ENCODE data around the gene UQCRFS1. TPM values are rescaled to one million over a fixed set of nuclear protein-coding genes. Genes with fewer than 3 reads are reported as not detected.

UQCRFS1 gene
- total RNA-seq, 1 experiment from 2014 or later: 35.2 TPM

DNA sequence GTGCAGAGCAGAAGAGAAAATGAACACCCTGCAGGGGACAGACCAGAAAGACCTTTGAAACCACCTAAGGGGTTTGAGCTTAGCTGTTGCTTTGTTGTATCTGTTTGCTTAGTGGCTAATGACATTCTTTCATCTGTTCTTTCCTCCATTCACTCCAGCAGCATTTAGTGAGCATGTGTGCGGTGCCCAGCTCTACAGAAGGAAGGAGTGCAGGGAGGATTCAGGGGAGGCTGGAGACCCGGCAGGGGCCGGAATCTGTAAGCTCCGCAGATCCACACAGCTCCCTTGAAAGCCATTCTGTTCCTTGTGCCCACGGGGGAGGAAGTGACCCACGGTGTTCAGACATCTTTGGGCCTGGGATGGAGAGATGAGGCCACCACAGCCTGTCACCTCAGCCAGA, 27.5 kb downstream of the UQCRFS1 start:
- Histone ChIP-seq H3K36me3 (ENCODE audit: low read depth) (no peaks in the 10 kb centered on the region), H3K27me3 (ENCODE audit: insufficient read depth, low read depth) (peaks cover 97% of the 10 kb centered on the region), H4K20me1 (ENCODE audit: insufficient read depth) (no peaks in the 10 kb centered on the region), H2AFZ (no peak overlapping the region), H3K79me2 (ENCODE audit: low read depth) (no peaks in the 10 kb centered on the region), H3K4me3 (no peak overlapping the region), H3K9me3 (ENCODE audit: insufficient read depth, low read depth) (no peaks in the 10 kb centered on the region), H3K4me1 (replicated peaks; ENCODE audit: insufficient read depth) (no peaks in the 10 kb centered on the region), H3K27ac (no peak overlapping the region), H3K4me2 (no peak overlapping the region), H3F3A (ENCODE audit: insufficient read depth, low read depth) (no peaks in the 10 kb centered on the region), H3K9me2 (ENCODE audit: insufficient read depth) (no peaks in the 10 kb centered on the region; the same call in 1 of the 2 replicates)
- no TSS peak for BruUV-seq (replicated peaks)
- CTCF ChIA-PET: no interaction called here
- intact Hi-C loops (cut with micrococcal nuclease; ENCODE audit: unreplicated experiment): no loop called here
- TF ChIP-seq EZH2 (IDR thresholded peaks at IDR 0.05; ENCODE audit: low read depth): no peak
- POLR2A ChIA-PET (ENCODE audit: unreplicated experiment): no interaction called here
- DNase-seq: no peak

DNA sequence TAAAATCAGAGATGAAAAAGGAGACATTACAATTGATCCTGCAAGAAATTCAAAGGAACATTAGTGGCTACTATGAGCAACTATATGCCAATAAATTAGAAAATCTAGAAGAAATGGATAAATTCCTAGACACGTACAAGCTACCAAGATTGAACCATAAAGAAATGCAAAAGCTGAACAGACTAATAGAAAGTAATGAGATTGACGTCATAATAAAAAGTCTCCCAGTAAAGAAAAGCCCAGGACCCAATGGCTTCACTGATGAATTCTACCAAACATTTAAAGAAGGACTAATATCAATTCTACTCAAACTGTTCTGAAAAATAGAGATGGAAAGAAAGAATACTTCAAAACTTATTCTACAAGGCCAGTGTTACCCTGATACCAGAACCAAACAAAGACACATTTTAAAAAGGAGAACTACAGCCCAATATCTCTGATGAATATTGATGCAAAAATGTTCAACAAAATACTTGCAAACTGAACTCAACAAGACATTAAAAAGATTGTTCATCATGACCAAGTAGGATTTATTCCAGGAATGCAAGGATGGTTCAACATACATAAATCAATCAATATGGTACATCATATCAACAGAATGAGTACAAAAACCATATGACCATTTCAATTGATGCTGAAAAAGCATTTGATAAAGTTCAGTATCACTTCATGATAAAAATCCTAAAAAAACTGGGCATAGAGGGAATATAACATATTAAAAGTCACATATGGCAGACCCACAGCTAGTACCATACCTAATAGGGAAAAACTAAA, 35.8 kb downstream of the UQCRFS1 start:
- no TSS peak for BruUV-seq (replicated peaks)
- Histone ChIP-seq H3K79me2 (ENCODE audit: low read depth) (no peaks in the 10 kb centered on the region), H4K20me1 (ENCODE audit: insufficient read depth) (no peaks in the 10 kb centered on the region), H3K27ac (no peak overlapping the region), H3K36me3 (ENCODE audit: low read depth) (no peaks in the 10 kb centered on the region), H3K9me2 (ENCODE audit: insufficient read depth) (no peaks in the 10 kb centered on the region; the same call in 1 of the 2 replicates), H3K4me2 (no peak overlapping the region), H3K4me3 (no peak overlapping the region), H2AFZ (no peak overlapping the region), H3K4me1 (replicated peaks; ENCODE audit: insufficient read depth) (no peaks in the 10 kb centered on the region), H3K27me3 (ENCODE audit: insufficient read depth, low read depth) (peaks cover 16% of the 10 kb centered on the region), H3F3A (ENCODE audit: insufficient read depth, low read depth) (no peaks in the 10 kb centered on the region), H3K9me3 (ENCODE audit: insufficient read depth, low read depth) (peaks cover 7% of the 10 kb centered on the region; the same call in 1 of the 2 replicates)
- intact Hi-C loops (cut with micrococcal nuclease; ENCODE audit: unreplicated experiment): no loop called here
- POLR2A ChIA-PET (ENCODE audit: unreplicated experiment): no interaction called here
- TF ChIP-seq EZH2 (IDR thresholded peaks at IDR 0.05; ENCODE audit: low read depth): no peak
- TF ChIP-seq CTCF (conservative IDR thresholded peaks at IDR 0.05): no peak
- DNase-seq: no peak
- CTCF ChIA-PET: no interaction called here

DNA sequence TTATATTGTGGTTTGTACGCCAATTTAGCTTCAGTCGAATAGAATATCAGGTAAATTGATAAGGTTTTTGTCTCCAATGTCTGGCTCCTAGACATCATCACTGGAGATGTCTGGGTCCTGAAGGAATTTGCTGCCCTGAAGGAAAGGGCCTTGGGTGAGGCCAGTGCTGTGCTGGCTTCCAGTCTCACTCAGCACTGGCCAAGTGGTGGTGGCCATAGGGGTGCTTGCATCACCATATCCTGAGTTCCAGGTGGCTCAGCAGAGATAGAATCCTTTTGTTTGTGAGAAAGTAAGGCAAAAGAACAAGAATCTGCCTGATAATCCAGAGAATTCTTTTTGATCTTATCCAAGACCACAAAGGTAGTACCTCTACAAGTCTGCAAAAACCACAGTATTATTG, 39.1 kb downstream of the UQCRFS1 start:
- TF ChIP-seq CTCF (conservative IDR thresholded peaks at IDR 0.05) (no peak), EZH2 (IDR thresholded peaks at IDR 0.05; ENCODE audit: low read depth) (no peak)
- Histone ChIP-seq H4K20me1 (ENCODE audit: insufficient read depth) (no peaks in the 10 kb centered on the region), H3K9me3 (ENCODE audit: insufficient read depth, low read depth) (peaks cover 7% of the 10 kb centered on the region; the same call in 1 of the 2 replicates), H3K4me2 (no peak overlapping the region), H3K27ac (no peak overlapping the region), H2AFZ (no peak overlapping the region), H3K4me1 (replicated peaks; ENCODE audit: insufficient read depth) (no peaks in the 10 kb centered on the region), H3K27me3 (ENCODE audit: insufficient read depth, low read depth) (no peaks in the 10 kb centered on the region), H3K79me2 (ENCODE audit: low read depth) (no peaks in the 10 kb centered on the region), H3K9me2 (ENCODE audit: insufficient read depth) (no peaks in the 10 kb centered on the region), H3F3A (ENCODE audit: insufficient read depth, low read depth) (no peaks in the 10 kb centered on the region), H3K4me3 (no peak overlapping the region), H3K36me3 (ENCODE audit: low read depth) (no peaks in the 10 kb centered on the region)
- BruUV-seq (replicated peaks): no TSS peak
- intact Hi-C loops (cut with micrococcal nuclease; ENCODE audit: unreplicated experiment): no loop called here
- ChIA-PET CTCF (no interaction called here), POLR2A (ENCODE audit: unreplicated experiment) (no interaction called here)
- no peak for DNase-seq

DNA sequence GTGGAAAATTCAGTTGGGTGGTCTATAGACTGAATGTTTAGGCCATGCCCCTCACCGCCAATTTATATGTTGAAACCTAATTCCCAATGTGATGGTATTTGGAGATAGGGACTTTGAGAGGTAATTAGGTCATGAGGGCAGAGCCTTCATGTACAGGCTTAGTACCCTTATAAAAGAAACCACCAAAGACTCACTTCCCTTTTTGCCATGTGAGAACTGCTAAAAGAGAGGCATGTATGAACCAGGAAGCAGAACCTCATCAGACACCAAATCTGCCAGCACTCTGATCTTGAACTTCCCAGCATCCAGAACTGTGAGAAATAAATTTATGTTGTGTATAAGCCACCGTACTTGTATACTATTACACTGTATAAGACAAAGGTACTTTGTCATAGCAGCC, 40.6 kb downstream of the UQCRFS1 start:
- H3K4me2 ChIP-seq: no peak overlapping the region
- intact Hi-C loops (cut with micrococcal nuclease; ENCODE audit: unreplicated experiment): no loop called here
- no peaks in the 10 kb centered on the region for H3K79me2 ChIP-seq (ENCODE audit: low read depth)
- no TSS peak for BruUV-seq (replicated peaks)
- no peaks in the 10 kb centered on the region for H3K27me3 ChIP-seq (ENCODE audit: insufficient read depth, low read depth)
- TF ChIP-seq CTCF (conservative IDR thresholded peaks at IDR 0.05): no peak
- ChIA-PET POLR2A (ENCODE audit: unreplicated experiment) (no interaction called here), CTCF (no interaction called here)
- peaks cover 5% of the 10 kb centered on the region; the same call in 1 of the 2 replicates for H3K9me3 ChIP-seq (ENCODE audit: insufficient read depth, low read depth)
- H3K27ac ChIP-seq: no peak overlapping the region
- H3K36me3 ChIP-seq (ENCODE audit: low read depth): no peaks in the 10 kb centered on the region
- DNase-seq: no peak
- no peak overlapping the region for H2AFZ ChIP-seq
- no peaks in the 10 kb centered on the region for H3K4me1 ChIP-seq (replicated peaks; ENCODE audit: insufficient read depth)
- H3F3A ChIP-seq (ENCODE audit: insufficient read depth, low read depth): no peaks in the 10 kb centered on the region
- H4K20me1 ChIP-seq (ENCODE audit: insufficient read depth): no peaks in the 10 kb centered on the region
- no peaks in the 10 kb centered on the region for H3K9me2 ChIP-seq (ENCODE audit: insufficient read depth)
- H3K4me3 ChIP-seq: no peak overlapping the region

Measured in PC-9 (cell line).